Caco-2 (cell line): Measurements from ENCODE around the gene ZNF335. TPM values are rescaled to one million over a fixed set of nuclear protein-coding genes. Genes with fewer than 3 reads are reported as not detected.

Experiments used
- BruUV-seq: library from RNA; stranded (reverse); fragments of 400-500 nt; replicated peaks from 2 replicates; lab custom pipeline; 2021; lab: Mats Ljungman, UMichigan
- CTCF ChIA-PET: fragments of 300-600 bp; sonication (Branson Sonifier 250); formaldehyde crosslinking; loops from one replicate; lab custom pipeline; 2022; ENCODE audit warnings: antibody characterized with exemption; lab: Charles Lee
- POLR2A ChIA-PET: fragments of 300-600 bp; sonication (Branson Sonifier 250); formaldehyde crosslinking; loops from one replicate; lab custom pipeline; 2022; ENCODE audit warnings: antibody characterized with exemption; lab: Charles Lee
- DNase-seq, 2 experiments: peaks; one replicate each; pipeline versions ENCODE4 v3.0.0 to v3.0.0-alpha.2; 2020 to 2022
- H3K27me3 ChIP-seq: replicated peaks from 2 replicates; pipeline ENCODE4 v1.6.0; 2011; ENCODE audit warnings: low read length; ENCODE audit not compliant: control insufficient read depth, insufficient read depth
- H3K36me3 ChIP-seq: 2 replicates; pipeline ENCODE4 v1.5.1; 2011; ENCODE audit warnings: low read length; ENCODE audit not compliant: control insufficient read depth, insufficient read depth
- H3K4me1 ChIP-seq: fragments of 250-450 bp; sonication (Bioruptor Pico); 2 replicates; pipeline ENCODE4 v1.5.1; 2020; ENCODE audit warnings: mild to moderate bottlenecking
- H3K4me3 ChIP-seq: 2 replicates; pipeline ENCODE4 v1.5.1; 2011; ENCODE audit warnings: low read depth, mild to moderate bottlenecking, control low read depth, low read length
- H3K9me3 ChIP-seq: fragments of 250-450 bp; sonication (Bioruptor Pico); 2 replicates; pipeline ENCODE4 v1.5.1; 2020; ENCODE audit warnings: mild to moderate bottlenecking, moderate library complexity
- H3K27ac Mint-ChIP-seq: one replicate; pipeline ENCODE4 v1.8.0; 2022; ENCODE audit warnings: mixed read lengths; ENCODE audit not compliant: unreplicated experiment
- H3K27me3 Mint-ChIP-seq: one replicate; pipeline ENCODE4 v1.8.0; 2022; ENCODE audit warnings: mixed read lengths; ENCODE audit not compliant: insufficient read depth, unreplicated experiment
- H3K36me3 Mint-ChIP-seq: one replicate; pipeline ENCODE4 v1.8.0; 2022; ENCODE audit warnings: mild to moderate bottlenecking, mixed read lengths; ENCODE audit not compliant: insufficient read depth, unreplicated experiment
- H3K4me1 Mint-ChIP-seq: one replicate; pipeline ENCODE4 v1.8.0; 2022; ENCODE audit warnings: low read depth, mixed read lengths; ENCODE audit not compliant: unreplicated experiment
- H3K4me3 Mint-ChIP-seq: one replicate; pipeline ENCODE4 v1.8.0; 2022; ENCODE audit warnings: mild to moderate bottlenecking, moderate library complexity, mixed read lengths; ENCODE audit not compliant: unreplicated experiment
- H3K9me3 Mint-ChIP-seq: one replicate; pipeline ENCODE4 v1.8.0; 2022; ENCODE audit warnings: mixed read lengths; ENCODE audit not compliant: unreplicated experiment
- CTCF ChIP-seq, 2 experiments: fragments of 200-600 bp in 1 of 2; IDR thresholded peaks; 1 replicate in 1 of 2; 2 replicates in 1 of 2; pipeline versions ENCODE4 v1.5.1 to v1.8.0; 2011 to 2022; ENCODE audit warnings: antibody characterized with exemption in 1 of 2, control low read depth in 1 of 2, inconsistent platforms in 1 of 2, low read depth in 1 of 2, low read length in 1 of 2, mild to moderate bottlenecking in 1 of 2, moderate library complexity in 1 of 2; ENCODE audit not compliant: insufficient read depth in 1 of 2, severe bottlenecking in 1 of 2, unreplicated experiment in 1 of 2
- intact Hi-C: fragments of 100-400 bp; cut with micrococcal nuclease; formaldehyde crosslinking; loops from one replicate; pipeline ENCODE4 v1.10.0; 2022; ENCODE audit not compliant: unreplicated experiment
- total RNA-seq: library from RNA; stranded (reverse); gene quantifications from 2 replicates; pipeline ENCODE4 v1.2.3, GENCODE V29; 2022

The ZNF335 gene
- total RNA-seq, 1 experiment from 2014 or later = 35.1 TPM

DNA sequence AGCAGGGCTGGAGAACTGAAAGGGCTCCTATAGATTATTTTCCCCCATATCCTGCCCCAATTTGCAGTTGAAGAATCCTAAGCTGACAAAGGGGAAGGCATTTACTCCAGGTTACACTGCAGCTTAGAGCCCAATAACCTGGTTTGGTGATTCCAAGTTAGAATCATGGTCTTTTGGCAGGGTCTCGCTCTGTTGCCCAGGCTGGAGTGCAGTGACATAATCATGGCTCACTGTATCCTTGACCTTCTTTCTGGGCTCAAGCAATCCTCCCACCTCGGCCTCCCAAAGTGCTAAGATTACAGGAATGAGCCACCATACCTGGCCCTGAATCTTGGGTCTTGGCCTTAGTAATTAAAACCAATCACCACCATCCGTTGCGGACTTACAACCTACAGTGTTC, 35.7 kb upstream of the ZNF335 start:
- Histone ChIP-seq H3K4me3 (no peak overlapping the region), H3K4me1 (no peaks in the 10 kb centered on the region), H3K27me3 (no peaks in the 10 kb centered on the region; the same call in 1 of the 2 replicates), H3K9me3 (no peaks in the 10 kb centered on the region), H3K36me3 (no peaks in the 10 kb centered on the region)
- Mint-ChIP-seq H3K27me3 (peaks cover 51% of the 10 kb centered on the region), H3K4me3 (no peak overlapping the region), H3K27ac (no peak overlapping the region), H3K36me3 (peaks cover 4% of the 10 kb centered on the region), H3K4me1 (no peaks in the 10 kb centered on the region), H3K9me3 (peaks cover 9% of the 10 kb centered on the region)
- no TSS peak for BruUV-seq
- TF ChIP-seq CTCF (IDR thresholded peaks at IDR 0.05; ENCODE audit: insufficient read depth in 1 of 2, low read depth in 1 of 2, low read length in 1 of 2, severe bottlenecking in 1 of 2, unreplicated experiment in 1 of 2) = no peak
- ChIA-PET CTCF (no interaction called here), POLR2A (no interaction called here)
- no peak for DNase-seq
- intact Hi-C loops = no loop called here

- no peaks in the 10 kb centered on the region; the same call in 1 of the 2 replicates for H3K27me3 ChIP-seq
- peaks cover 7% of the 10 kb centered on the region for H3K9me3 Mint-ChIP-seq
- H3K4me1 ChIP-seq = no peaks in the 10 kb centered on the region
- H3K27ac Mint-ChIP-seq = no peak overlapping the region
- H3K36me3 Mint-ChIP-seq = peaks cover 4% of the 10 kb centered on the region
- H3K4me3 Mint-ChIP-seq = no peak overlapping the region
- H3K4me1 Mint-ChIP-seq = no peaks in the 10 kb centered on the region
- BruUV-seq = no TSS peak
- ChIA-PET CTCF (no interaction called here), POLR2A (no interaction called here)
- peaks cover 50% of the 10 kb centered on the region for H3K27me3 Mint-ChIP-seq
- no peaks in the 10 kb centered on the region for H3K36me3 ChIP-seq
- intact Hi-C loops = no loop called here
- no peak overlapping the region for H3K4me3 ChIP-seq
- H3K9me3 ChIP-seq = no peaks in the 10 kb centered on the region
- TF ChIP-seq CTCF (IDR thresholded peaks at IDR 0.05; ENCODE audit: insufficient read depth in 1 of 2, low read depth in 1 of 2, low read length in 1 of 2, severe bottlenecking in 1 of 2, unreplicated experiment in 1 of 2) = no peak
- no peak for DNase-seq
These were observed 35.0 kb upstream of the ZNF335 start for GRCh38 chr20:46006964-46007363.

GRCh38 chr20:46006022-46006705, 34.2 kb upstream of the ZNF335 start:
- no peak overlapping the region for H3K4me3 Mint-ChIP-seq
- H3K4me1 Mint-ChIP-seq = no peaks in the 10 kb centered on the region
- CTCF ChIA-PET = no interaction called here
- POLR2A ChIA-PET = no interaction called here
- Histone ChIP-seq H3K4me3 (no peak overlapping the region), H3K27me3 (no peaks in the 10 kb centered on the region), H3K4me1 (no peaks in the 10 kb centered on the region), H3K36me3 (no peaks in the 10 kb centered on the region), H3K9me3 (no peaks in the 10 kb centered on the region)
- intact Hi-C loops = no loop called here
- H3K9me3 Mint-ChIP-seq = no peaks in the 10 kb centered on the region
- peaks cover 42% of the 10 kb centered on the region for H3K27me3 Mint-ChIP-seq
- DNase-seq = no peak
- no peaks in the 10 kb centered on the region for H3K36me3 Mint-ChIP-seq
- BruUV-seq = no TSS peak
- no peak for TF ChIP-seq CTCF (IDR thresholded peaks at IDR 0.05; ENCODE audit: insufficient read depth in 1 of 2, low read depth in 1 of 2, low read length in 1 of 2, severe bottlenecking in 1 of 2, unreplicated experiment in 1 of 2)
- H3K27ac Mint-ChIP-seq = no peak overlapping the region
